GM18870 (cell line): ENCODE measurements around the gene AOPEP.
A peak's percentile ranks its signal among the peaks of the same experiment; 100 is the strongest.
"Not testable (repeated sequence)": the region's sequence is repeated elsewhere in the genome, so short reads cannot be mapped to it uniquely, and the experiment has no call there.

Source experiments
- ATAC-seq: cut with Tn5 transposase; IDR thresholded peaks from one replicate; pipeline ENCODE4 v1.9.1; 2021; ENCODE audit warnings: moderate library complexity; ENCODE audit not compliant: unreplicated experiment

AOPEP gene

GRCh38 chr9:94840738-94841137 is 114.2 kb downstream of the AOPEP start:
- ATAC-seq: no peak

- no peak for ATAC-seq
Measured at GRCh38 chr9:94843134-94843533, 116.6 kb downstream of the AOPEP start.

GRCh38 chr9:94846739-94847138 is 120.2 kb downstream of the AOPEP start:
- no peak for ATAC-seq

GRCh38 chr9:94847486-94847885 is 121.0 kb downstream of the AOPEP start:
- ATAC-seq: no peak

- ATAC-seq: not testable (repeated sequence)
Measured at GRCh38 chr9:94848791-94849190, 122.3 kb downstream of the AOPEP start.

- no peak for ATAC-seq
Measured at GRCh38 chr9:94850540-94851434, 124.3 kb downstream of the AOPEP start.

GRCh38 chr9:94851467-94851866 is 125.0 kb downstream of the AOPEP start:
- no peak for ATAC-seq

GRCh38 chr9:94851892-94852291 is 125.4 kb downstream of the AOPEP start:
- no peak for ATAC-seq

- no peak for ATAC-seq
Measured at GRCh38 chr9:94852373-94852772, 125.9 kb downstream of the AOPEP start.

GRCh38 chr9:94853887-94854286 is 127.4 kb downstream of the AOPEP start:
- ATAC-seq: no peak

GRCh38 chr9:94855903-94856302 is 129.4 kb downstream of the AOPEP start:
- no peak for ATAC-seq

- no peak for ATAC-seq
Measured at GRCh38 chr9:94857791-94858190, 131.3 kb downstream of the AOPEP start.

GRCh38 chr9:94859226-94859625 is 132.7 kb downstream of the AOPEP start:
- ATAC-seq: no peak

GRCh38 chr9:94859891-94860290 is 133.4 kb downstream of the AOPEP start:
- no peak for ATAC-seq

GRCh38 chr9:94860678-94861588 is 134.4 kb downstream of the AOPEP start:
- ATAC-seq: peak; percentile 78

GRCh38 chr9:94861589-94862272 is 135.2 kb downstream of the AOPEP start:
- ATAC-seq: no peak

GRCh38 chr9:94864196-94864595 is 137.7 kb downstream of the AOPEP start:
- ATAC-seq: no peak

GRCh38 chr9:94864862-94865509 is 138.5 kb downstream of the AOPEP start:
- ATAC-seq: no peak

- no peak for ATAC-seq
Measured at GRCh38 chr9:94865582-94866452, 139.3 kb downstream of the AOPEP start.

- no peak for ATAC-seq
Measured at GRCh38 chr9:94866770-94867169, 140.3 kb downstream of the AOPEP start.
